Ectodermal cell (in vitro differentiated cells): ENCODE data around the gene CNBP.

Experiments
- H3K27ac ChIP-seq: 2 replicates; pipeline ENCODE4 v1.7.0; 2013; ENCODE audit warnings: mild to moderate bottlenecking, low read depth, low read length; ENCODE audit not compliant: insufficient read depth, poor library complexity, severe bottlenecking
- H3K27me3 ChIP-seq: 2 replicates; pipeline ENCODE4 v1.7.0; 2013; ENCODE audit warnings: mild to moderate bottlenecking, low read length; ENCODE audit not compliant: insufficient read depth, control insufficient read depth, poor library complexity, severe bottlenecking
- H3K36me3 ChIP-seq: one replicate; pipeline ENCODE4 v1.7.0; 2013; ENCODE audit warnings: low read length; ENCODE audit not compliant: control insufficient read depth, insufficient read depth
- H3K4me1 ChIP-seq: one replicate; pipeline ENCODE4 v1.7.0; 2013; ENCODE audit warnings: low read length; ENCODE audit not compliant: control insufficient read depth, insufficient read depth
- H3K4me3 ChIP-seq: 2 replicates; pipeline ENCODE4 v1.7.0; 2013; ENCODE audit warnings: low read depth, low read length, control low read depth; ENCODE audit not compliant: insufficient read depth
- H3K9me3 ChIP-seq: 2 replicates; pipeline ENCODE4 v1.7.0; 2013; ENCODE audit warnings: mild to moderate bottlenecking, low read length, moderate library complexity; ENCODE audit not compliant: control insufficient read depth
- WGBS, 2 experiments: methylation state at CpG; one replicate each; pipeline ENCODE4 v1.1.7; 2013; ENCODE audit warnings: missing lambda C conversion rate in 2 of 2; 5-methylcytosine and 5-hydroxymethylcytosine counted together

The CNBP gene

DNA sequence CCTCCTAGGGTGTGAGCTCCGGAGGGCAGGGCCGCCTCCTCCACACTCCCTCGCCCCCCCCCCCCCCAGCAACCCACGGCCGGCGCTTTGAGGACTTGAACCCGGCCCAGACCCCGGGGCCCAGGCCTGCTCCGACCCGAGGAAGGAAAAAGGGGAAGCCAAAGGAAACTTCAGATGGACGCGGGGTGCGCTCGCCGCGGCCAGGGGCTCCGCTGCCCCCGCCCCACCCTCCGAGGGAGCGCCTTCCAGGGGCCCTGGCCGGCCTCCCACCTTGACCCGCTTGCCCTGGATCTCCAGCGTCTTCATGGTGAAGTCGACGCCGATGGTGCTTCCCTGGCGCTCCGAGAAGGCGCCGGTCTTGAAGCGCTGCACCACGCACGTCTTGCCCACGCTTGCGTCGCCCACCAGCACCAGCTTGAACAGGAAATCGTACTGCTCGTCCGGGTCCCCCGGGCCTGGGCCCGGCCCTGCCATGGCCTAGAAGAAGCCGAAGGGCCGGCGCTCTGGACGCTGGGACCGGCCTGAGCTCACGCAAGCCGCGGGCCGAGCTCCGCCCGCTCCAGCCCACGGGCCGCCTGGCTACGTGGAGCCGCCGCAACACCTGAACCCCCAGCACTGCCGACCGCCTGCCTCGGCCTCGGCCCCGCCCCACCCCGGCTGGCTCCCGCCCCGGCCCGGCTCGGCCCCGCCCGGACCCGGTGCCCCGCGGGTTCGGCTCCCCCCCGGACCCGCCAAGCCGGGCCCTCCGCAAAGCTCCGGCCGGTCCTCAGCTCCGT is 62.5 kb downstream of the CNBP start:
- Histone ChIP-seq H3K36me3 (no peaks in the 10 kb centered on the region), H3K27me3 (no peaks in the 10 kb centered on the region), H3K27ac (no peak overlapping the region), H3K4me1 (peaks cover 24% of the 10 kb centered on the region), H3K4me3 (peak overlapping the region; percentile 66), H3K9me3 (no peaks in the 10 kb centered on the region)
- WGBS, 2 experiments, result 0% methylated on average over 80 of the region's 80 CpGs

DNA sequence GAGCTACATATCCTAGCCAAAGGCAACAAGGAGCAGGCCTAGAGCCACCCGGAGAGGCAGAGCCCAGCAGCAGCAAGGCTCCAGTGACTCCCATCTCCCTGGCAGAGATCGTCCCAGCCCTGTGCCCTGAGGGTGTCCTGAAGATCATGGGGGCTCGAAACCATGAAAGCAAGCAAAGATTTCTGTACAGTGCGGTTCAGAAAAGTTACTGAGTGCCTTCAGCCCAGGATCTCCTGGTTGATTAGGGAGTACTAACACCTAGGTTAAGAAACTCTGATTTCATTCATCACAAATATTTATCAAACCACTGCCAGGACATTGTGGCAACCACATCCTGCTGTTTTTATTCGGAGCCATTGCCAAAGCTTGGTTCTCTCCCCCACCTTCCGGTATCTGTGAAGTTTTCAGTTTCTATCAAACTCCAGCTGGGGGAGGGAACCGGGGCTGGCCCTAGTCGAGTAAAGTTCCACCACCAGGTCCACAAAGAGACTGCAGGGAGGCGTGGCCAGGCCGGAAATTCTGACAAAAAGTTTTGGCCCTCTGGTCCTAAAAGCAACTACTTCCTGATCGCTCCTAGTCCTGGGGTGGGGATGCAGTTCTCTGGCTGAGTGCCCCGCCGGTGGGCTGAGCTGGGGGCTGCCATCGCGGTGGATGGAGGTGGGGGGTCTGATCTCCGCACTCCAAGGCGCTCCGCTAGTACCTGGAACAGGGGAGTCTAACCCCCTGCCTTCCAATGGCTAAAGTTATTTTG is 63.3 kb downstream of the CNBP start:
- Histone ChIP-seq H3K27ac (no peak overlapping the region), H3K9me3 (no peaks in the 10 kb centered on the region), H3K36me3 (no peaks in the 10 kb centered on the region), H3K27me3 (no peaks in the 10 kb centered on the region), H3K4me3 (peak overlapping the region; percentile 66), H3K4me1 (peaks cover 24% of the 10 kb centered on the region)
- 5 to 8% methylated on average over 18 of the region's 18 CpGs for WGBS, 2 experiments

DNA sequence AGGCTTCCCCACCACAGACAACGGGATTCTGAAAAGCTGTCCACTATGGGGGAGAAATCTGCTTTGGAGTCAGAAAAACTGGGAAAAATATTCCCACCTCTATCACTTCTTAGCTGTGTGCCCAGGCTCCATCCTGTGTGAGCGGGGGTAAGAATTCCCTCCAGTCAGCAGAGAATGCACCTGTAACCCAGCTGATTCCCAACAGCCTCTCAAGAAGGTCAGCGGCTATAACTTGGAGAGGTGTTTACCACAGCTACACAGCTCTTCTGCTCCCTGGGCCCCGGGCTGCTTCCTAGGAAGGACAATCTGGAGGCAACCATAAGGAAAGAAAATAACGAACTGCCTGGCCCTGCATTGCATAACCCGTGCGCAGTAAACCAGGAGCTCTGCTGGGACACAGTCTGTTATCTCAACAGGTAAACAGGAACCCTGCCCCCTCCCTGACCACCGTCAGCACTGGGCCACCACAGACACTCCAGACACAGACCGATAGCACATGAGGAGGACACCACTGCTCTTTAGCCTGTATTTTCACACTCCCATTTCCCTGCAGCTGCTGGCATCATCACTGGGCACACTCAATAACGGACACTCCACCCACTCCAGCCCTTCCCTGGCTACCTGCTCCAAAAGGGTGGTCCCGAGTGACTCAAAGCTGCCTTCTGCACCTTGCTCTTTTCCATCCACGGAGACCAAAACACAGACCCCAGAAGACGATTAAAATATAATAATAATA is 64.2 kb downstream of the CNBP start:
- 66 to 71% methylated on average over 13 of the region's 13 CpGs for WGBS, 2 experiments
- no peak overlapping the region for H3K27ac ChIP-seq
- peaks cover 29% of the 10 kb centered on the region for H3K4me1 ChIP-seq
- H3K4me3 ChIP-seq, result peak overlapping the region; percentile 66
- no peaks in the 10 kb centered on the region for H3K9me3 ChIP-seq
- no peaks in the 10 kb centered on the region for H3K27me3 ChIP-seq
- H3K36me3 ChIP-seq, result no peaks in the 10 kb centered on the region

DNA sequence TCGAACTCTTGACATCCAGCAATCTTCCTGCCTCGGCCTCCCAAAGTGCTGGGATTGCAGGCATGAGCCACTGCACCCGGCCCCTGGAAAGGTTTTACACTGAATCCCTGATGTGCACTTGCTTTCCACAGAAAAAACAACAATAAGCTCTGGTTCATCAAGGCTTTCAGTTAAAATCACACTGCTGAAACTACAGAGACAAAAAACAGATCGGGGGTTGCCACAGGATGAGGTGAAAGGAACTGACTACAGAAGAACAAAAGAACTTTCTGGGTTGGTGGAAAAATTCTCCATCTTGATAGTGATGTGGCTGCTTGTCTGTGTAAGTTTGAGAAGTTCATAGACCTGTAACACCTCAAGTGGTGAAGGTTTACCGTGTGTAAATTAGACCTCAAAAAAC is 65.0 kb downstream of the CNBP start:
- no peaks in the 10 kb centered on the region for H3K27me3 ChIP-seq
- H3K27ac ChIP-seq, result no peak overlapping the region
- H3K4me1 ChIP-seq, result peaks cover 29% of the 10 kb centered on the region
- no peak overlapping the region for H3K4me3 ChIP-seq
- WGBS, 2 experiments, result 75% methylated on average over 5 of the region's 5 CpGs
- no peaks in the 10 kb centered on the region for H3K9me3 ChIP-seq
- no peaks in the 10 kb centered on the region for H3K36me3 ChIP-seq
